T-cell (primary cell): ENCODE results near the gene KLLN. TPM values are rescaled to one million over a fixed set of nuclear protein-coding genes. Genes with fewer than 3 reads are reported as not detected.
"Not testable (repeated sequence)": the region's sequence is repeated elsewhere in the genome, so short reads cannot be mapped to it uniquely, and the experiment has no call there.

Source experiments
- ATAC-seq, 4 experiments: fragments of 200-7000 bp in 3 of 4; fragments of 150-1000 bp in 1 of 4; cut with Tn5 transposase; replicated peaks in 1 of 4; 1 replicate in 3 of 4; 2 replicates in 1 of 4; pipeline ENCODE4 v1.10.0; 2021; ENCODE audit warnings: moderate library complexity in 3 of 4, mild to moderate bottlenecking in 2 of 4, moderate number of reproducible peaks in 1 of 4
- CTCF ChIA-PET, 2 donors: fragments of 300-600 bp; sonication (Branson Sonifier 250); formaldehyde crosslinking; loops; one replicate each; lab custom pipeline; 2022; ENCODE audit warnings: antibody characterized with exemption in 2 of 2; lab: Charles Lee
- POLR2A ChIA-PET, 2 donors: fragments of 300-600 bp; sonication (Branson Sonifier 250); formaldehyde crosslinking; loops; one replicate each; lab custom pipeline; 2022; ENCODE audit warnings: antibody characterized with exemption in 2 of 2; lab: Charles Lee
- DNase-seq, 35 experiments: peaks; one replicate each; pipeline versions ENCODE4 v3.0.0 to v3.0.0-alpha.2; 2013 to 2023
- H3K27ac ChIP-seq: one replicate; pipeline ENCODE4 v1.5.1; 2013; ENCODE audit warnings: low read length
- H3K27me3 ChIP-seq, 2 experiments: replicated peaks in 1 of 2; 1 replicate in 1 of 2; 2 replicates in 1 of 2; pipeline versions ENCODE4 v1.6.1 to v1.7.0; 2013; ENCODE audit warnings: low read length in 1 of 2, mixed read lengths in 1 of 2; ENCODE audit not compliant: control insufficient read depth in 2 of 2, insufficient read depth in 2 of 2; ENCODE audit errors: extremely low read depth in 1 of 2
- H3K36me3 ChIP-seq, 2 donors: 1 replicate in 1 of 2; 2 replicates in 1 of 2; pipeline versions ENCODE4 v1.6.1 to v1.7.0; 2013; ENCODE audit warnings: low read length in 1 of 2; ENCODE audit not compliant: control insufficient read depth in 2 of 2, insufficient read depth in 1 of 2; ENCODE audit errors: extremely low read depth in 1 of 2
- H3K4me1 ChIP-seq, 2 experiments: 1 replicate in 1 of 2; 2 replicates in 1 of 2; pipeline versions ENCODE4 v1.6.1 to v1.7.0; 2013; ENCODE audit warnings: low read length in 2 of 2, mixed read lengths in 1 of 2; ENCODE audit not compliant: insufficient read depth in 2 of 2, control insufficient read depth in 1 of 2; ENCODE audit errors: extremely low read depth in 1 of 2
- H3K4me3 ChIP-seq, 2 donors: 1 replicate in 1 of 2; 2 replicates in 1 of 2; pipeline versions ENCODE4 v1.5.1 to v1.7.0; 2013; ENCODE audit warnings: mild to moderate bottlenecking in 2 of 2, low read length in 1 of 2, moderate library complexity in 1 of 2; ENCODE audit not compliant: control insufficient read depth in 1 of 2; ENCODE audit errors: extremely low read depth in 1 of 2
- H3K9me3 ChIP-seq: 2 replicates; pipeline ENCODE4 v1.7.0; 2013
- H3K27ac Mint-ChIP-seq, 2 donors: one replicate each; pipeline ENCODE4 v1.8.0; 2020 to 2021; ENCODE audit warnings: mild to moderate bottlenecking in 2 of 2, mixed read lengths in 2 of 2
- H3K27me3 Mint-ChIP-seq, 2 donors: one replicate each; pipeline ENCODE4 v1.8.0; 2021 to 2022; ENCODE audit warnings: mixed read lengths in 2 of 2
- H3K36me3 Mint-ChIP-seq: one replicate; pipeline ENCODE4 v1.8.0; 2021; ENCODE audit warnings: mixed read lengths
- H3K4me1 Mint-ChIP-seq, 3 donors: one replicate each; pipeline ENCODE4 v1.8.0; 2020 to 2022; ENCODE audit warnings: mixed read lengths in 3 of 3, mild to moderate bottlenecking in 1 of 3
- H3K4me3 Mint-ChIP-seq, 3 donors: one replicate each; pipeline ENCODE4 v1.8.0; 2020 to 2022; ENCODE audit warnings: mild to moderate bottlenecking in 3 of 3, mixed read lengths in 3 of 3, moderate library complexity in 3 of 3
- H3K9me3 Mint-ChIP-seq, 3 donors: one replicate each; pipeline ENCODE4 v1.8.0; 2020 to 2022; ENCODE audit warnings: mixed read lengths in 3 of 3
- WGBS: methylation state at CpG from one replicate; pipeline ENCODE4 v1.1.5; 2013; ENCODE audit warnings: missing lambda C conversion rate; ENCODE audit not compliant: insufficient coverage; 5-methylcytosine and 5-hydroxymethylcytosine counted together
- total RNA-seq, 35 experiments: library from RNA in 6 of 35; stranded (reverse) in 6 of 35; fragments of 120-200 nt in 1 of 35; gene quantifications; one replicate each; pipeline versions ENCODE4 v1.2.1 to v1.2.4 and lab custom pipeline; 2013 to 2026

The KLLN gene
- total RNA-seq, 5 donors from 2014 or later (not counting 1 experiment from before 2014, with no cell fraction given) = 0.50 to 1.0 (median 0.60) TPM

GRCh38 chr10:87847550-87847949 lies 15.8 kb downstream of the KLLN start:
- Mint-ChIP-seq H3K9me3 (no peaks in the 10 kb centered on the region), H3K4me3 (no peak overlapping the region), H3K36me3 (no peaks in the 10 kb centered on the region), H3K27me3 (no peaks in the 10 kb centered on the region), H3K4me1 (peaks cover 0 to 5% (median 4%) of the 10 kb centered on the region in 3 donors), H3K27ac (no peak overlapping the region)
- Histone ChIP-seq H3K36me3 (no peaks in the 10 kb centered on the region), H3K27ac (no peak overlapping the region), H3K27me3 (no peaks in the 10 kb centered on the region), H3K4me1 (peaks cover 0 to 2% of the 10 kb centered on the region in 2 experiments), H3K9me3 (no peaks in the 10 kb centered on the region), H3K4me3 (no peak overlapping the region)
- ChIA-PET CTCF (no interaction called here), POLR2A (interaction anchor here in 1 of 2 donors (0.5 kb wide), 1 partner anchor 73 kb away, joined by 4 read pairs; no protein-coding TSS in a partner anchor)
- DNase-seq = no peak
- no peak for ATAC-seq

GRCh38 chr10:87846711-87847110 lies 16.6 kb downstream of the KLLN start:
- POLR2A ChIA-PET = interaction anchor here in 1 of 2 donors (0.6 to 0.7 kb wide), 2 partner anchors 8 to 27 kb away, joined by 7 to 8 read pairs; no protein-coding TSS in a partner anchor
- DNase-seq = not testable (repeated sequence)

GRCh38 chr10:87846023-87846422 lies 17.3 kb downstream of the KLLN start:
- Mint-ChIP-seq H3K4me1 (peaks cover 0 to 3% (median 3%) of the 10 kb centered on the region in 3 donors), H3K9me3 (no peaks in the 10 kb centered on the region), H3K4me3 (no peak overlapping the region), H3K36me3 (no peaks in the 10 kb centered on the region), H3K27ac (no peak overlapping the region), H3K27me3 (no peaks in the 10 kb centered on the region)
- DNase-seq (no peak), ATAC-seq (no peak)
- Histone ChIP-seq H3K4me3 (no peak overlapping the region), H3K27me3 (no peaks in the 10 kb centered on the region), H3K27ac (no peak overlapping the region), H3K36me3 (no peaks in the 10 kb centered on the region), H3K4me1 (peaks cover 0 to 2% of the 10 kb centered on the region in 2 experiments), H3K9me3 (no peaks in the 10 kb centered on the region)
- WGBS = 100% methylated on average over 2 of the region's 7 CpGs
- ChIA-PET CTCF (interaction anchor here (0.8 to 1.6 kb wide), 3 partner anchors 540 to 707 kb away, joined by 3 to 8 read pairs (median 4); no protein-coding TSS in a partner anchor), POLR2A (interaction anchor here in 1 of 2 donors (0.6 to 0.7 kb wide), 2 partner anchors 7 to 27 kb away, joined by 7 to 8 read pairs; no protein-coding TSS in a partner anchor)

More at GRCh38 chr10:87846711-87847110, 16.6 kb downstream of the KLLN start:
- H3K4me3 Mint-ChIP-seq, CTCF ChIA-PET, H3K27me3 Mint-ChIP-seq, ATAC-seq, H3K36me3 ChIP-seq, H3K27ac Mint-ChIP-seq, H3K4me3 ChIP-seq, H3K27ac ChIP-seq, H3K36me3 Mint-ChIP-seq, H3K4me1 Mint-ChIP-seq, H3K27me3 ChIP-seq, H3K4me1 ChIP-seq, H3K9me3 ChIP-seq, H3K9me3 Mint-ChIP-seq: not testable (repeated sequence)
- WGBS = no CpG with 5 or more reads among the region's 8 CpGs

GRCh38 chr10:87845624-87845998 lies 17.7 kb downstream of the KLLN start:
- H3K4me1 Mint-ChIP-seq = no peaks in the 10 kb centered on the region
- DNase-seq = no peak
- ChIA-PET POLR2A (no interaction called here), CTCF (interaction anchor here (0.8 to 1.6 kb wide), 3 partner anchors 541 to 708 kb away, joined by 3 to 8 read pairs (median 4); no protein-coding TSS in a partner anchor)
- H3K9me3 ChIP-seq = no peaks in the 10 kb centered on the region
- H3K4me1 ChIP-seq = no peaks in the 10 kb centered on the region
- no CpG with 5 or more reads among the region's 3 CpGs for WGBS
- H3K9me3 Mint-ChIP-seq = no peaks in the 10 kb centered on the region
- H3K27me3 ChIP-seq = no peaks in the 10 kb centered on the region
- H3K27ac ChIP-seq = no peak overlapping the region
- H3K36me3 Mint-ChIP-seq = no peaks in the 10 kb centered on the region
- no peaks in the 10 kb centered on the region for H3K36me3 ChIP-seq
- ATAC-seq = no peak
- no peaks in the 10 kb centered on the region for H3K27me3 Mint-ChIP-seq
- no peak overlapping the region for H3K4me3 Mint-ChIP-seq
- no peak overlapping the region for H3K4me3 ChIP-seq
- no peak overlapping the region for H3K27ac Mint-ChIP-seq

GRCh38 chr10:87844837-87845623 lies 18.3 kb downstream of the KLLN start:
- no peaks in the 10 kb centered on the region for H3K4me1 ChIP-seq
- Mint-ChIP-seq H3K9me3 (no peaks in the 10 kb centered on the region), H3K4me1 (no peaks in the 10 kb centered on the region), H3K27me3 (no peaks in the 10 kb centered on the region), H3K36me3 (no peaks in the 10 kb centered on the region), H3K4me3 (no peak overlapping the region), H3K27ac (no peak overlapping the region)
- H3K4me3 ChIP-seq = no peak overlapping the region
- CTCF ChIA-PET = interaction anchor here (0.8 to 1.6 kb wide), 3 partner anchors 541 to 708 kb away, joined by 3 to 8 read pairs (median 4); no protein-coding TSS in a partner anchor
- H3K27me3 ChIP-seq = no peaks in the 10 kb centered on the region
- H3K27ac ChIP-seq = no peak overlapping the region
- H3K9me3 ChIP-seq = no peaks in the 10 kb centered on the region
- POLR2A ChIA-PET = no interaction called here
- H3K36me3 ChIP-seq = no peaks in the 10 kb centered on the region
- DNase-seq (no peak), ATAC-seq (no peak)
- no CpG with 5 or more reads among the region's 1 CpG for WGBS

- Histone ChIP-seq H3K4me3 (no peak overlapping the region), H3K36me3 (no peaks in the 10 kb centered on the region), H3K27me3 (no peaks in the 10 kb centered on the region), H3K27ac (no peak overlapping the region), H3K9me3 (no peaks in the 10 kb centered on the region), H3K4me1 (no peaks in the 10 kb centered on the region)
- H3K4me3 Mint-ChIP-seq = no peak overlapping the region
- H3K36me3 Mint-ChIP-seq = peaks cover 3% of the 10 kb centered on the region
- no peaks in the 10 kb centered on the region for H3K9me3 Mint-ChIP-seq
- POLR2A ChIA-PET = no interaction called here
- no peaks in the 10 kb centered on the region for H3K27me3 Mint-ChIP-seq
- DNase-seq (no peak), ATAC-seq (no peak)
- WGBS = 100% methylated on average over 3 of the region's 4 CpGs
- no peak overlapping the region for H3K27ac Mint-ChIP-seq
- H3K4me1 Mint-ChIP-seq = no peaks in the 10 kb centered on the region
- CTCF ChIA-PET = interaction anchor here in 1 of 2 donors (0.7 kb wide), 1 partner anchor 519 kb away, joined by 3 read pairs; no protein-coding TSS in a partner anchor
Measured at GRCh38 chr10:87843714-87844113, 19.6 kb downstream of the KLLN start.
